Fibroblast of peridontal ligament (primary cell): ENCODE measurements around the gene PSMF1.
"Not testable (repeated sequence)": the region's sequence is repeated elsewhere in the genome, so short reads cannot be mapped to it uniquely, and the experiment has no call there.

Source experiments
- DNase-seq: peaks from one replicate; pipeline ENCODE4 v3.0.0-alpha.2; 2010; ENCODE audit errors: extremely low read depth

PSMF1 gene

GRCh38 chr20:1122388-1123315, 4.2 kb downstream of the PSMF1 start:
- peak; percentile 67 for DNase-seq

GRCh38 chr20:1123666-1124065, 5.3 kb downstream of the PSMF1 start:
- no peak for DNase-seq

GRCh38 chr20:1124421-1124820, 6.0 kb downstream of the PSMF1 start:
- DNase-seq = no peak

GRCh38 chr20:1125277-1125676, 6.9 kb downstream of the PSMF1 start:
- no peak for DNase-seq

- no peak for DNase-seq
These were observed 9.4 kb downstream of the PSMF1 start for GRCh38 chr20:1127840-1128239.

- no peak for DNase-seq
These were observed 11.8 kb downstream of the PSMF1 start for GRCh38 chr20:1130058-1130694.

- DNase-seq = no peak
These were observed 12.4 kb downstream of the PSMF1 start for GRCh38 chr20:1130847-1131246.

- no peak for DNase-seq
These were observed 13.0 kb downstream of the PSMF1 start for GRCh38 chr20:1131354-1131753.

- DNase-seq = no peak
These were observed 16.0 kb downstream of the PSMF1 start for GRCh38 chr20:1134355-1134754.

GRCh38 chr20:1134836-1135235, 16.4 kb downstream of the PSMF1 start:
- no peak for DNase-seq

- DNase-seq = no peak
These were observed 18.8 kb downstream of the PSMF1 start for GRCh38 chr20:1137236-1137635.

GRCh38 chr20:1144401-1145172, 26.2 kb downstream of the PSMF1 start:
- no peak for DNase-seq

GRCh38 chr20:1146957-1147356, 28.6 kb downstream of the PSMF1 start:
- no peak for DNase-seq

- not testable (repeated sequence) for DNase-seq
These were observed 31.4 kb downstream of the PSMF1 start for GRCh38 chr20:1149812-1150211.

- peak; percentile 29 for DNase-seq
These were observed 31.8 kb downstream of the PSMF1 start for GRCh38 chr20:1150218-1150617.

- DNase-seq = no peak
These were observed 32.6 kb downstream of the PSMF1 start for GRCh38 chr20:1150968-1151367.

GRCh38 chr20:1154226-1154625, 35.8 kb downstream of the PSMF1 start:
- no peak for DNase-seq

GRCh38 chr20:1154691-1155090, 36.3 kb downstream of the PSMF1 start:
- DNase-seq = no peak

- no peak for DNase-seq
These were observed 36.9 kb downstream of the PSMF1 start for GRCh38 chr20:1155342-1155741.

GRCh38 chr20:1160496-1160895, 42.1 kb downstream of the PSMF1 start:
- no peak for DNase-seq

- DNase-seq = no peak
These were observed 42.6 kb downstream of the PSMF1 start for GRCh38 chr20:1160991-1161390.

GRCh38 chr20:1163105-1163504, 44.7 kb downstream of the PSMF1 start:
- no peak for DNase-seq
